Smooth muscle cell (in vitro differentiated cells): ENCODE results near the gene HNRNPF. TPM values are rescaled to one million over a fixed set of nuclear protein-coding genes. Genes with fewer than 3 reads are reported as not detected.

ENCODE experiments used
- DNase-seq: peaks from one replicate; lab custom pipeline; 2025; ENCODE audit not compliant: unreplicated experiment; lab: John Stamatoyannopoulos, UW
- H2AFZ ChIP-seq: fragments of 200-600 bp; sonication (generic); 2 replicates; pipeline ENCODE4 v1.6.0; 2016; ENCODE audit warnings: antibody characterized with exemption, low read depth, mild to moderate bottlenecking
- H3F3A ChIP-seq: fragments of 200-600 bp; sonication (generic); 2 replicates; pipeline ENCODE4 v1.6.0; 2017; ENCODE audit warnings: antibody characterized with exemption, low read depth
- H3K27ac ChIP-seq: fragments of 200-600 bp; sonication (generic); 2 replicates; pipeline ENCODE4 v1.5.1; 2016; ENCODE audit warnings: low read depth, mild to moderate bottlenecking
- H3K27me3 ChIP-seq: fragments of 200-600 bp; sonication (generic); 2 replicates; pipeline ENCODE4 v1.6.1; 2016; ENCODE audit warnings: low read depth, mild to moderate bottlenecking
- H3K36me3 ChIP-seq: fragments of 200-600 bp; sonication (generic); 2 replicates; pipeline ENCODE4 v1.5.1; 2016; ENCODE audit warnings: low read depth
- H3K4me1 ChIP-seq: fragments of 200-600 bp; sonication (generic); 2 replicates; pipeline ENCODE4 v1.5.1; 2016; ENCODE audit warnings: low read depth
- H3K4me2 ChIP-seq: fragments of 200-600 bp; sonication (generic); 2 replicates; pipeline ENCODE4 v1.6.0; 2016; ENCODE audit warnings: mild to moderate bottlenecking
- H3K4me3 ChIP-seq: fragments of 200-600 bp; sonication (generic); 2 replicates; pipeline ENCODE4 v1.5.1; 2016; ENCODE audit warnings: mild to moderate bottlenecking
- H3K79me2 ChIP-seq: fragments of 200-600 bp; sonication (generic); 2 replicates; pipeline ENCODE4 v1.6.0; 2016; ENCODE audit warnings: low read depth, mild to moderate bottlenecking
- H3K9ac ChIP-seq: fragments of 200-600 bp; sonication (generic); 2 replicates; pipeline ENCODE4 v1.6.0; 2016; ENCODE audit warnings: low read depth
- H3K9me3 ChIP-seq: fragments of 200-600 bp; sonication (generic); replicated peaks from 2 replicates; pipeline ENCODE4 v1.5.1; 2016; ENCODE audit warnings: low read depth
- H4K20me1 ChIP-seq: fragments of 200-600 bp; sonication (generic); 2 replicates; pipeline ENCODE4 v1.6.0; 2016; ENCODE audit warnings: low read depth
- CTCF ChIP-seq: fragments of 200-600 bp; sonication (generic); IDR thresholded peaks from 2 replicates; pipeline ENCODE4 v1.5.1; 2017; ENCODE audit warnings: borderline replicate concordance, mild to moderate bottlenecking, antibody characterized with exemption; ENCODE audit not compliant: insufficient read depth, poor library complexity, severe bottlenecking
- WGBS: methylation state at CpG from one replicate; pipeline ENCODE4 v1.1.7; 2016; ENCODE audit warnings: low lambda C conversion rate; 5-methylcytosine and 5-hydroxymethylcytosine counted together
- polyA plus RNA-seq: library from polyadenylated mRNA; unstranded; fragments of >200 nt; fragmentation: Nextera tagmentation; extraction: Ambion mirVana; gene quantifications from 2 replicates; pipeline ENCODE4 v1.2.1, GENCODE V29; 2016
- total RNA-seq: library from RNA; depleted of rRNA; stranded (reverse); fragments of >200 nt; gene quantifications from 2 replicates; pipeline ENCODE4 v1.2.3, GENCODE V29; 2014

HNRNPF gene
- total and polyA plus RNA-seq, 2 experiments from 2014 or later, result 71.9 to 112 TPM

GRCh38 chr10:43407576-43408330 is 1.2 kb downstream of the HNRNPF start:
- Histone ChIP-seq H3K4me3 (peak overlapping the region; percentile 80), H3K9me3 (no peaks in the 10 kb centered on the region), H3K79me2 (peaks cover 42% of the 10 kb centered on the region), H2AFZ (no peak overlapping the region), H4K20me1 (peaks cover 51% of the 10 kb centered on the region), H3K4me1 (peaks cover 13% of the 10 kb centered on the region), H3K9ac (peak overlapping the region; percentile 97), H3K36me3 (no peaks in the 10 kb centered on the region), H3K27me3 (no peaks in the 10 kb centered on the region), H3K27ac (peak overlapping the region; percentile 99), H3F3A (peaks cover 9% of the 10 kb centered on the region), H3K4me2 (peak overlapping the region; percentile 93)
- peak; percentile 49 for TF ChIP-seq CTCF
- peak; percentile 51 for DNase-seq
- WGBS, result 1% methylated on average over 56 of the region's 56 CpGs

- peak overlapping the region; percentile 80 for H3K4me3 ChIP-seq
- H3K9ac ChIP-seq, result peak overlapping the region; percentile 97
- H2AFZ ChIP-seq, result no peak overlapping the region
- H3K79me2 ChIP-seq, result peaks cover 47% of the 10 kb centered on the region
- peaks cover 57% of the 10 kb centered on the region for H4K20me1 ChIP-seq
- WGBS, result 1% methylated on average over 56 of the region's 59 CpGs
- peak overlapping the region; percentile 99 for H3K27ac ChIP-seq
- no peaks in the 10 kb centered on the region for H3K27me3 ChIP-seq
- H3K9me3 ChIP-seq, result no peaks in the 10 kb centered on the region
- DNase-seq, result peak; percentile 50
- H3K4me2 ChIP-seq, result peak overlapping the region; percentile 93
- no peak for TF ChIP-seq CTCF
- H3F3A ChIP-seq, result peaks cover 9% of the 10 kb centered on the region
- H3K36me3 ChIP-seq, result no peaks in the 10 kb centered on the region
- peaks cover 19% of the 10 kb centered on the region for H3K4me1 ChIP-seq
Measured at GRCh38 chr10:43407148-43407575, 1.8 kb downstream of the HNRNPF start.

GRCh38 chr10:43404704-43405084 is 4.3 kb downstream of the HNRNPF start:
- H3K4me1 ChIP-seq, result peaks cover 29% of the 10 kb centered on the region
- no peak overlapping the region for H3K4me3 ChIP-seq
- H3K4me2 ChIP-seq, result peak overlapping the region; percentile 93
- no peak overlapping the region for H3K27ac ChIP-seq
- DNase-seq, result no peak
- H3K9me3 ChIP-seq, result no peaks in the 10 kb centered on the region
- H3F3A ChIP-seq, result peaks cover 16% of the 10 kb centered on the region
- H3K9ac ChIP-seq, result no peak overlapping the region
- H3K27me3 ChIP-seq, result no peaks in the 10 kb centered on the region
- H2AFZ ChIP-seq, result no peak overlapping the region
- WGBS, result 68% methylated on average over 6 of the region's 6 CpGs
- peaks cover 72% of the 10 kb centered on the region for H3K79me2 ChIP-seq
- peaks cover 82% of the 10 kb centered on the region for H4K20me1 ChIP-seq
- no peaks in the 10 kb centered on the region for H3K36me3 ChIP-seq
- TF ChIP-seq CTCF, result no peak
